ENCODE measurements around the gene SLC5A6.
A peak's percentile ranks its signal among the peaks of the same experiment; 100 is the strongest.
"Not testable (repeated sequence)": the region's sequence is repeated elsewhere in the genome, so short reads cannot be mapped to it uniquely, and the experiment has no call there.

SLC5A6 gene

GRCh38 chr2:27177441-27178351, 34.4 kb downstream of the SLC5A6 start:
- Histone ChIP-seq H3K9me3 (replicated peaks in 1 of 2; ENCODE audit: control insufficient read depth in 2 of 2, insufficient read depth in 1 of 2, low read depth in 1 of 2, low read length in 2 of 2) (no peaks in the 10 kb centered on the region), H2BK12ac (ENCODE audit: low read length) (no peak overlapping the region), H3K23ac (ENCODE audit: low read depth, low read length, poor library complexity) (no peak overlapping the region), H3K27me3 (ENCODE audit: control insufficient read depth in 3 of 3, insufficient read depth in 3 of 3, low read depth in 1 of 3, low read length in 3 of 3) (peaks cover 0 to 32% (median 0%) of the 10 kb centered on the region in 3 experiments), H3K9ac (ENCODE audit: low read depth, low read length, poor library complexity) (no peak overlapping the region), H3K4me1 (ENCODE audit: control insufficient read depth in 2 of 2, insufficient read depth in 1 of 2, low read depth in 1 of 2, low read length in 2 of 2) (no peaks in the 10 kb centered on the region), H3K4me2 (ENCODE audit: insufficient read depth, low read length, poor library complexity, severe bottlenecking) (no peak overlapping the region), H3K4ac (ENCODE audit: low read length) (no peak overlapping the region), H2BK15ac (ENCODE audit: low read length) (no peak overlapping the region), H3K36me3 (replicated peaks in 1 of 2; ENCODE audit: control insufficient read depth in 2 of 2, insufficient read depth in 2 of 2, low read length in 2 of 2) (no peaks in the 10 kb centered on the region), H2BK5ac (ENCODE audit: low read length) (no peak overlapping the region), H2AFZ (ENCODE audit: low read length) (no peak overlapping the region), H2AK5ac (ENCODE audit: low read depth, low read length) (no peak overlapping the region), H3K14ac (ENCODE audit: low read length) (no peak overlapping the region), H4K8ac (ENCODE audit: low read depth, low read length) (no peak overlapping the region), H3K27ac (replicated peaks; ENCODE audit: low read length) (no peak overlapping the region), H3K79me1 (ENCODE audit: low read depth, low read length) (no peaks in the 10 kb centered on the region), H2BK120ac (ENCODE audit: low read depth, low read length) (no peak overlapping the region), H4K91ac (ENCODE audit: low read depth, low read length, poor library complexity) (no peak overlapping the region), H3K18ac (ENCODE audit: low read length) (no peak overlapping the region), H3K4me3 (ENCODE audit: low read length in 2 of 2) (no peak overlapping the region)
- no peak for DNase-seq (ENCODE audit: low spot score)
- WGBS, 2 donors (ENCODE audit: extremely low coverage in 2 of 2, insufficient read length in 2 of 2, insufficient replicate concordance in 1 of 2) = no CpG with 5 or more reads among the region's 15 CpGs

DNA sequence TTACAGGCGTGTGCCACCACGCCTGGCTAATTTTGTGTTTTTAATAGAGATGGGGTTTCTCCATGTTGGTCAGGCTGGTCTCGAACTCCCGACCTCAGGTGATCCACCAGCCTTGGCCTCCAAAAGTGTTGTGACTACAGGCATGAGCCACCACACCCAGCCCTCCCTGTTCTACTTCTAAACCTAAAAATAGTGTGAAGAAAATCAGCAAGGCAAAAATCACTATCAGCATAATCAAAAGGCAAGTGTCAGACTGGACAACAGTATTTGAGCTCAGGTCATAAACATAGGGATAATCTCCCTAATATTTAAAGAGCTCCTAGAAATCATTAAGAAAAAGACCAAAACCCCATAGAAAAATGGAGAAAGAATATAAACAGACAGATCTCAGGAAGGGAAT, 36.3 kb downstream of the SLC5A6 start:
- not testable (repeated sequence) for DNase-seq (ENCODE audit: low spot score); H2AFZ ChIP-seq (ENCODE audit: low read length); H3K79me1 ChIP-seq (ENCODE audit: low read depth, low read length); H4K91ac ChIP-seq (ENCODE audit: low read depth, low read length, poor library complexity); H3K4ac ChIP-seq (ENCODE audit: low read length); H3K14ac ChIP-seq (ENCODE audit: low read length); H2BK120ac ChIP-seq (ENCODE audit: low read depth, low read length); H3K4me3 ChIP-seq (ENCODE audit: low read length in 2 of 2); H3K27ac ChIP-seq (replicated peaks; ENCODE audit: low read length); H3K4me1 ChIP-seq (ENCODE audit: control insufficient read depth in 2 of 2, insufficient read depth in 1 of 2, low read depth in 1 of 2, low read length in 2 of 2); H4K8ac ChIP-seq (ENCODE audit: low read depth, low read length); H3K23ac ChIP-seq (ENCODE audit: low read depth, low read length, poor library complexity); H3K9me3 ChIP-seq (replicated peaks in 1 of 2; ENCODE audit: control insufficient read depth in 2 of 2, insufficient read depth in 1 of 2, low read depth in 1 of 2, low read length in 2 of 2); H3K18ac ChIP-seq (ENCODE audit: low read length); H3K4me2 ChIP-seq (ENCODE audit: insufficient read depth, low read length, poor library complexity, severe bottlenecking); H2BK15ac ChIP-seq (ENCODE audit: low read length); H2BK5ac ChIP-seq (ENCODE audit: low read length); H2AK5ac ChIP-seq (ENCODE audit: low read depth, low read length); H3K9ac ChIP-seq (ENCODE audit: low read depth, low read length, poor library complexity); H3K36me3 ChIP-seq (replicated peaks in 1 of 2; ENCODE audit: control insufficient read depth in 2 of 2, insufficient read depth in 2 of 2, low read length in 2 of 2); H2BK12ac ChIP-seq (ENCODE audit: low read length)
- H3K27me3 ChIP-seq (ENCODE audit: control insufficient read depth in 3 of 3, insufficient read depth in 3 of 3, low read depth in 1 of 3, low read length in 3 of 3) = peaks cover 0 to 44% (median 0%) of the 10 kb centered on the region in 3 experiments
- no CpG with 5 or more reads among the region's 4 CpGs for WGBS, 2 donors (ENCODE audit: extremely low coverage in 2 of 2, insufficient read length in 2 of 2, insufficient replicate concordance in 1 of 2)

DNA sequence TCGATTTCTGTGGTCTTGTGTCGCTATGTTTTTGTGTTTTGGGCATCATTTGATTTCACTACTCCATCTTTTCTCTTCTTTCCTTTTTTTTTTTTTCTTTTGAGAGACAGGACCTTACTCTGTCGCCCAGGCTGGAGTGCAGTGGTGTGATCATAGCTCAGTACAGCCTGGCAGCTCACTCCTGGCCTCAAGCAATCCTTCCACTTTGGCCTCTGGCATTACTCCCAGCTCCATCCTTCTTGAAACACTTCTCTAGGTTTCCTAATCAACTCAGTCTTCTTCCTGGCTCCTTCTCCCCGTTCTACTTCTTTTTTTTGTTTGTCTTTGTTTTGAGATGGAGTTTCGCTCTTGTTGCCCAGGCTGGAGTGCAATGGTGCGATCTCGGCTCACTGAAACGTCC, 36.7 kb downstream of the SLC5A6 start:
- Histone ChIP-seq H3K4ac (ENCODE audit: low read length) (no peak overlapping the region), H2BK5ac (ENCODE audit: low read length) (no peak overlapping the region), H2BK15ac (ENCODE audit: low read length) (no peak overlapping the region), H2BK12ac (ENCODE audit: low read length) (no peak overlapping the region), H4K8ac (ENCODE audit: low read depth, low read length) (no peak overlapping the region), H3K23ac (ENCODE audit: low read depth, low read length, poor library complexity) (no peak overlapping the region), H3K14ac (ENCODE audit: low read length) (no peak overlapping the region), H2AK5ac (ENCODE audit: low read depth, low read length) (no peak overlapping the region), H3K27ac (replicated peaks; ENCODE audit: low read length) (no peak overlapping the region), H2BK120ac (ENCODE audit: low read depth, low read length) (no peak overlapping the region), H3K9ac (ENCODE audit: low read depth, low read length, poor library complexity) (no peak overlapping the region), H3K4me1 (ENCODE audit: control insufficient read depth in 2 of 2, insufficient read depth in 1 of 2, low read depth in 1 of 2, low read length in 2 of 2) (no peaks in the 10 kb centered on the region), H3K18ac (ENCODE audit: low read length) (no peak overlapping the region), H3K9me3 (replicated peaks in 1 of 2; ENCODE audit: control insufficient read depth in 2 of 2, insufficient read depth in 1 of 2, low read depth in 1 of 2, low read length in 2 of 2) (no peaks in the 10 kb centered on the region), H3K79me1 (ENCODE audit: low read depth, low read length) (no peaks in the 10 kb centered on the region), H3K4me2 (ENCODE audit: insufficient read depth, low read length, poor library complexity, severe bottlenecking) (no peak overlapping the region), H2AFZ (ENCODE audit: low read length) (no peak overlapping the region), H3K36me3 (replicated peaks in 1 of 2; ENCODE audit: control insufficient read depth in 2 of 2, insufficient read depth in 2 of 2, low read length in 2 of 2) (no peaks in the 10 kb centered on the region), H4K91ac (ENCODE audit: low read depth, low read length, poor library complexity) (no peak overlapping the region), H3K4me3 (ENCODE audit: low read length in 2 of 2) (no peak overlapping the region), H3K27me3 (ENCODE audit: control insufficient read depth in 3 of 3, insufficient read depth in 3 of 3, low read depth in 1 of 3, low read length in 3 of 3) (peaks cover 0 to 47% (median 2%) of the 10 kb centered on the region in 3 experiments)
- DNase-seq (ENCODE audit: low spot score) = no peak
- WGBS, 2 donors (ENCODE audit: extremely low coverage in 2 of 2, insufficient read length in 2 of 2, insufficient replicate concordance in 1 of 2) = no CpG with 5 or more reads among the region's 8 CpGs

- H3K4ac ChIP-seq (ENCODE audit: low read length) = no peak overlapping the region
- no peak overlapping the region for H2AFZ ChIP-seq (ENCODE audit: low read length)
- H3K14ac ChIP-seq (ENCODE audit: low read length) = no peak overlapping the region
- no peak overlapping the region for H4K91ac ChIP-seq (ENCODE audit: low read depth, low read length, poor library complexity)
- no peak overlapping the region for H3K27ac ChIP-seq (replicated peaks; ENCODE audit: low read length)
- H3K79me1 ChIP-seq (ENCODE audit: low read depth, low read length) = no peaks in the 10 kb centered on the region
- H4K8ac ChIP-seq (ENCODE audit: low read depth, low read length) = no peak overlapping the region
- no peak overlapping the region for H3K4me2 ChIP-seq (ENCODE audit: insufficient read depth, low read length, poor library complexity, severe bottlenecking)
- H2BK12ac ChIP-seq (ENCODE audit: low read length) = no peak overlapping the region
- no peak overlapping the region for H2BK120ac ChIP-seq (ENCODE audit: low read depth, low read length)
- H2AK5ac ChIP-seq (ENCODE audit: low read depth, low read length) = no peak overlapping the region
- peak overlapping the region; percentile 35 for H3K18ac ChIP-seq (ENCODE audit: low read length)
- H3K4me1 ChIP-seq (ENCODE audit: control insufficient read depth in 2 of 2, insufficient read depth in 1 of 2, low read depth in 1 of 2, low read length in 2 of 2) = no peaks in the 10 kb centered on the region
- peaks cover 0 to 49% (median 4%) of the 10 kb centered on the region in 3 experiments for H3K27me3 ChIP-seq (ENCODE audit: control insufficient read depth in 3 of 3, insufficient read depth in 3 of 3, low read depth in 1 of 3, low read length in 3 of 3)
- no peak overlapping the region for H3K23ac ChIP-seq (ENCODE audit: low read depth, low read length, poor library complexity)
- no peaks in the 10 kb centered on the region for H3K9me3 ChIP-seq (replicated peaks in 1 of 2; ENCODE audit: control insufficient read depth in 2 of 2, insufficient read depth in 1 of 2, low read depth in 1 of 2, low read length in 2 of 2)
- H3K36me3 ChIP-seq (replicated peaks in 1 of 2; ENCODE audit: control insufficient read depth in 2 of 2, insufficient read depth in 2 of 2, low read length in 2 of 2) = no peaks in the 10 kb centered on the region
- no peak overlapping the region for H3K4me3 ChIP-seq (ENCODE audit: low read length in 2 of 2)
- no peak overlapping the region for H3K9ac ChIP-seq (ENCODE audit: low read depth, low read length, poor library complexity)
- no peak overlapping the region for H2BK5ac ChIP-seq (ENCODE audit: low read length)
- DNase-seq (ENCODE audit: low spot score) = no peak
- H2BK15ac ChIP-seq (ENCODE audit: low read length) = no peak overlapping the region
- WGBS, 2 donors (ENCODE audit: extremely low coverage in 2 of 2, insufficient read length in 2 of 2, insufficient replicate concordance in 1 of 2) = 100% methylated on average over 1 of the region's 6 CpGs; no CpG with 5 or more reads in 1 of the 2 donors
Measured at GRCh38 chr2:27174638-27175037, 37.4 kb downstream of the SLC5A6 start.

Data from neuronal stem cell (in vitro differentiated cells).